ENCODE measurements around the gene ENOSF1.

ENOSF1 gene

DNA sequence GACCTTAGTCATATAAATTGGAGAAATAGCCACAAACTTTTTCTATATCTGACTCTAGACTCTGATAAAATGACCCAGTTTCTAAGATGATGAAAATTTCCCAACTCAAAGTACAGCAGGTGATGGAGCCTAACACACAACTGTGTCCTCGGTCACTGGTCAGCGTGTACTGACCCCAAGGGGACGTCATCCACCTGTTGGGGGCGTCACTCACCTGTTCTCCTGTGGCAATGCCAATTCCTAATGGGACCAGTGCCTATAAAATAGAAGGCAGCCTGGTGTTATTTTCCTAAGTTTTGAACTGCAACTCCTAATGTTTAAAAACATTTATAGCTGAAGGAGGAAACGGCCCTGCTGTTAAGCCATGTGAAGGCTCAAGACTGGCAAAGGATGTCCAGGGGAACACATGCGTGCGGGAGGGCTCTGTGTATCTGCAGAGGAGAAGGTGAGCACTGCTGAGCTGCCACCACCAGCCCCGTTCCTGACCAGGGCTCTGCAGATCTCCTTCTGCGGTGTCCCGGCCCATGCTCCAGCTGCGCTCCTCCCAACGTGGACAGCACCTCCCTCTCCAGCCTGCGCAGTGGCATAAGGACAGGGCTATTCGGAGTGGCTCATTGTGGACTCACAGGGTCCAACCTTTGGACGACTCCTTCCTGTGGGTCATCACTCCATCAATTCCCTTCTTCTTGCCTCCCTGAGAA lies 33.8 kb downstream of the ENOSF1 start:
- H3K4me3 ChIP-seq (ENCODE audit: low read length): no peak overlapping the region
- DNase-seq (ENCODE audit: low read depth, low spot score): no peak

DNA sequence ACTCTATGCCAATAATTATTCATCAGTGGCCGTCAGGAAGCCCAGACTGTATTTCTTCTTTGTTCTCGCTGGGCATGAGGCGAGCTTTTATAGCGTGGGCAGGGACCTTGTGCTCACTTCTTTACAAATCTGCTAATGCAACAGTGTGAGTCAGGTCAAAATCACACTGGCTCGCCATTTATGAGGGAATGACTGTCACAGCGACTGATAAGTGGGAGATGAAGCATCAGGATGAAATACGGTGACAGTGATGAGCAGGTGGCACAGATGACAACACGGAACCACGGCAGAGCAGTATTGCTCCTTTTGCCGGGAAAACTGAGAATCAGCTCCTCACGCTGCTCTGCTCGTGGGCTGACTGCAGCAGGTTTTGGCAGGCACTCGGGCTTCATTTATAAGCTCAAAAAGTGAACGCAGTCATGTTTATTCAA lies 34.5 kb downstream of the ENOSF1 start:
- DNase-seq (ENCODE audit: low read depth, low spot score): no peak
- H3K4me3 ChIP-seq (ENCODE audit: low read length): no peak overlapping the region

DNA sequence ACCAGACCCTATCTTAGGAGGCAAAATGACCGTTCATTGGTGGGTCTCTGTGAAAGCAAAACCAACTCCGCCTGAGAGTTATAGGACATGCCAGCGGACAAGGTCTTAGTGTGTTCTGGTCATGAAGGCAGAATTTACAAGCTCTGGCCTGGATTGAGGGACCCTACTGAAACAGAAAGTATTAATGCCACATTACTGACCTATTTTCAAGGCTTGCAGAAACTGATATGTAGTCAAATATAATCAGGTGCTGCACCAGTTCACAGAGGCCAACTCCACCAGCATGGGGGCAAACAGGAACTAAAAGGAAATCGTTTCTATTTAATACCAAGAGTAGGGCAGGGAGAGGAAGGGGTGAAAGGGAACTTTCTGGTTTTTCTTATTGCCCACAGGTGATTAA lies 35.3 kb downstream of the ENOSF1 start:
- H3K4me3 ChIP-seq (ENCODE audit: low read length): no peak overlapping the region
- no peak for DNase-seq (ENCODE audit: low read depth, low spot score)

DNA sequence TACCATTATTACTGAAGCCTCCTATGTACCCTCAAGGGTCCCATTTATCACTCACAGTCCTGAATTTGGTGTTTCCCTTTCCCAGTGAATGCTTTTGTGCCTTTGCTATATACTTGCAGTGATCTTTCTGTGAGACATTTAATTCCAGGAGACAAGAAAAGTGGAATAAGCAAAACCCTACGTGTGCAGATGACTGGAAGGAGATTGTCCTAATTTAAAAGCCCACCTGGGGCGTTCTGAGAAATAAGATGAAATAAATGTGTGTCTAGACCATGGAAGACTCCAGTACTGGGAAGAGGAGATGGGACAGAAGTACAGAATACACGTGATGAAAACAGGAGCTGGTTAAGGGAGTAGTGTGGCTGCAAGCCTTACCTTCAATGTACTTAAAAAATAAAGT lies 35.7 kb downstream of the ENOSF1 start:
- H3K4me3 ChIP-seq (ENCODE audit: low read length): no peak overlapping the region

DNA sequence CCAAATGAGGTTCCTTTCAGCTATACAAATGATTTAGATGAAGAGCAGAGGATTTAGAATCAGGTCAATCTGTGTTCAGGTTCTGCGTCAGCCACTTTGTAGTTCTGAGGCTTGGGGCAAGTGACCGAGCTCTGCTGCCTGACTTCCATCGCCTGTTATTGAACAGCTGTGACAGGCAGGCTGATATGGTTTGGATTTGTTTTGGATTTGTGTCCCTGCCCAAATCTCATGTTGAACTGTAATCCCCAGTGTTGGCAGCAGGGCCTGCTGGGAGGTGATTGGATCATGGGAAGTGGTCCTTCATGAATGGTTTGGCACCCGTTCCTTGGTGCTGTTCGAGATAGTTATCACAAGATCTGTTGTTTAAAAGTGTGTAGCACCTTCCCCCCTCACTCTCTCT lies 36.4 kb downstream of the ENOSF1 start:
- no peak for DNase-seq (ENCODE audit: low read depth, low spot score)
- H3K4me3 ChIP-seq (ENCODE audit: low read length): no peak overlapping the region

More for the DNA sequence above, 35.7 kb downstream of the ENOSF1 start:
- no peak for DNase-seq (ENCODE audit: low read depth, low spot score)

DNA sequence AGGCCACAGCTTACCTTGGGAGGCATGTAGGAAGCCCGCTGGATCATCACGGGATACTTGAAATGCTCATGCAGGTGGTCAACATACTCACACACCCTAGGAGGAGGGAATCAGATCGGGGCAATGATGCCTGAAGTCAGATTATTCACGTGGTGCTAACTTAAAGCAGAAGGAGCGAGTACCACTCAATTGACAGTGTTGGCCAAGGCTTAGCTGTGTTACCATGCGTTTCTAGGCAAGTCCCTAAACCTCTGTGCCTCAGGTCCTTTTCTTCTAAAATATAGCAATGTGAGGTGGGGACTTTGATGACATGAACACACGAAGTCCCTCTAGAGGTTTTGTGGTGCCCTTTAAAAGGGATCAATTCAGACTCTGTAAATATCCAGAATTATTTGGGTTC lies 37.1 kb downstream of the ENOSF1 start:
- no peak for DNase-seq (ENCODE audit: low read depth, low spot score)
- H3K4me3 ChIP-seq (ENCODE audit: low read length): no peak overlapping the region

DNA sequence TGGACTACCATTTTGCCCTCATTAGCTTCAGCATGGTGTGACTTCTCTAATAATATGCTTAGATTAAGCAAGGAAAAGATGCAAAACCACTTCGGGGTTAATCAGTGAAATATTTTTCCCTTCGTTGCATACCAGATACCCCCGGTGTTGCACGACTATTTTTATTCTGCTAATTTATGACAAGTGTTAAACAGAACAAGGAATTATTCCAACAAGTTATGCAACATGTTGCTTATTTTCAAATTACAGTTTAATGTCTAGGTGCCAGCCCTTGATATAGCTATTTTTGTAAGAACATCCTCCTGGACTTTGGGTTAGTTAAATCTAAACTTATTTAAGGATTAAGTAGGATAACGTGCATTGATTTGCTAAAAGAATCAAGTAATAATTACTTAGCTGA lies 38.7 kb downstream of the ENOSF1 start:
- DNase-seq (ENCODE audit: low read depth, low spot score): no peak
- no peak overlapping the region for H3K4me3 ChIP-seq (ENCODE audit: low read length)

DNA sequence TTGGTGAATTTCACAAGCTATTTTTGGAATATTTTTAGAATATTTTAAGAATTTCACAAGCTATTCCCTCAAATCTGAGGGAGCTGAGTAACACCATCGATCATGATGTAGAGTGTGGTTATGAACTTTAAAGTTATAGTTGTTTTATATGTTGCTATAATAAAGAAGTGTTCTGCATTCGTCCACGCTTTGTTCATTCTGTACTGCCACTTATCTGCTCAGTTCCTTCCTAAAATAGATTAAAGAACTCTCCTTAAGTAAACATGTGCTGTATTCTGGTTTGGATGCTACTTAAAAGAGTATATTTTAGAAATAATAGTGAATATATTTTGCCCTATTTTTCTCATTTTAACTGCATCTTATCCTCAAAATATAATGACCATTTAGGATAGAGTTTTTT lies 39.1 kb downstream of the ENOSF1 start:
- no peak overlapping the region for H3K4me3 ChIP-seq (ENCODE audit: low read length)
- DNase-seq (ENCODE audit: low read depth, low spot score): no peak

DNA sequence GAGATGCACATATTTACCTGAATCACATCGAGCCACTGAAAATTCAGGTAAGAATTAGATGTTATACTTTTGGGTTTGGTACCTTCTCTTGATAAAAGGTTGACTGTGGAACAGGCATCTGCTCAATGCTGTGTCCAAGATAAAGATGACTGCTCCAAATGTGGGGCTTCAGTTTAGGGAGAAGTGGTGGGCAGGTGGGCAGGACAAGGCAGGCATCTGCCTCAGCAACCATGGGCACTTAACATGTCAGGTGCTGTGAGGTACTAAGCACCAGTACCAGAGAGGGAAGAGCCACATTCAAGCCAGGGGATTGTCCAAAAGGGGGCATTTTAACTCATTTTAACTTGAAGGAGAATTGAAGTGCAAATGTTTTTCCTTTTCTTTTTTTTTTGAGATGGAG lies 41.0 kb downstream of the ENOSF1 start:
- DNase-seq (ENCODE audit: low read depth, low spot score): no peak
- H3K4me3 ChIP-seq (ENCODE audit: low read length): no peak overlapping the region

DNA sequence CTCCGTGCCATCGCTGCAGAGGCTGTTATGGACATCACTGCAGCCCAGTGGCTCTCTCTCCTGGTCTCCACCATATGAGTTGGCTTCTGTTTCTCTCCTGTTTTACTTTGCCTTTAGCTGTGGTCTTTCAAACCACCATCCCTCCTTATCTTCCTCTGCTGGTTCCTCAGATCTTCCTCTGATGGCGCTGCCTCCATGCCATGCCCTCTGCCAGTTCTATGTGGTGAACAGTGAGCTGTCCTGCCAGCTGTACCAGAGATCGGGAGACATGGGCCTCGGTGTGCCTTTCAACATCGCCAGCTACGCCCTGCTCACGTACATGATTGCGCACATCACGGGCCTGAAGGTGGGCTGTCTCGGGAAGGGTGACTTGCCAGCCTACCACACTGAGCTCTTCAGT lies 41.9 kb downstream of the ENOSF1 start:
- no peak overlapping the region for H3K4me3 ChIP-seq (ENCODE audit: low read length)
- DNase-seq (ENCODE audit: low read depth, low spot score): no peak

DNA sequence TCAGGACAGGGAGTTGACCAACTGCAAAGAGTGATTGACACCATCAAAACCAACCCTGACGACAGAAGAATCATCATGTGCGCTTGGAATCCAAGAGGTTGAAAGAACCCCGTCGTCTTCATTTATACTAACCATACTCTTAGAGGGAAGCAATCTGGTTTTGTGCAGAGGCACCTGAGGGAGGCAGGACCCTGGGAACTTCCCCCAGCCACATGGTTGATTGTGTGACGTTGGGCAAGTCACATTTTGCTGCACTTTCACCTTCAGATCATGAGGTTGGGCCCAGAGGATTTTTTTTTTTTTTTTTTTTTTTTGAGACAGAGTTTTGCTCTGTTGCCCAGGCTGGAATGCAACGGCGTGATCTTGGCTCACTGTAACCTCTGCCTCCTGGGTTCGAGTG lies 43.4 kb downstream of the ENOSF1 start:
- DNase-seq (ENCODE audit: low read depth, low spot score): no peak
- no peak overlapping the region for H3K4me3 ChIP-seq (ENCODE audit: low read length)

DNA sequence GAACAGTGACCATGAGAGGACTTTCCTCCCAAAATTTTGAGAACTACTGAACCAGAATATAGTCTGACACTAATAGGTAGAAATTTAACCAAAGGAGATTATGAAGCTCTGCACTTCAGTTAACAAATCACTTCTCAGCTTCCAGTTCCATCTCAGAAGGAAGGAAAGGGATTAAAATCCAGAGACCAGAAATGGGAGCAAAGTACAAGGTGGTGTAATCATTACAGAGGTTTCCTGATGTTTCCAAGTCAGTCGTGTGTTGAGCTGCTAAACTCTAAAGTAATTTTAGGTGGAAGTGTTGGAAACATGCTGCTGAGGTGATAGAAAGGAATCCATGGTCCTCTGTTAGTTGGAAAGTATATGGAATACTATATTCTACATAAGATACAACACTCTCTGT lies 44.2 kb downstream of the ENOSF1 start:
- no peak overlapping the region for H3K4me3 ChIP-seq (ENCODE audit: low read length)
- DNase-seq (ENCODE audit: low read depth, low spot score): no peak

DNA sequence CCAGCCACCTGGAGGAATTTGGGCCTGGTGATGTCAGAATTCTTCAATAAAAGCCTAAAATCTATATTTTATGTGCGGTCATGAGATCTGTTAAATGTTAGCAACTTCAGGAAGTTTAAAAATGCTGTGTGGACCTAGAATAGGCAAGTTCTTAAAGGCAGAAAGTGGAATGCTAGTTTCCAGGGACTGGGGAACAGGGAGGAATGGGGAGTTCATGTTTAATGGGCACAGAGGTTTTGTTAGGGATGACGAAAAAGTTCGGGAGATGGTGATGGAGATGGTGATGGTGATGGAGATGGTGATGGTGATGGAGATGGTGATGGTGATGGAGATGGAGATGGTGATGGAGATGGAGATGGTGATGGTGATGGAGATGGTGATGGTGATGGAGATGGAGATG lies 45.8 kb downstream of the ENOSF1 start:
- H3K4me3 ChIP-seq (ENCODE audit: low read length): no peak overlapping the region
- DNase-seq (ENCODE audit: low read depth, low spot score): no peak

DNA sequence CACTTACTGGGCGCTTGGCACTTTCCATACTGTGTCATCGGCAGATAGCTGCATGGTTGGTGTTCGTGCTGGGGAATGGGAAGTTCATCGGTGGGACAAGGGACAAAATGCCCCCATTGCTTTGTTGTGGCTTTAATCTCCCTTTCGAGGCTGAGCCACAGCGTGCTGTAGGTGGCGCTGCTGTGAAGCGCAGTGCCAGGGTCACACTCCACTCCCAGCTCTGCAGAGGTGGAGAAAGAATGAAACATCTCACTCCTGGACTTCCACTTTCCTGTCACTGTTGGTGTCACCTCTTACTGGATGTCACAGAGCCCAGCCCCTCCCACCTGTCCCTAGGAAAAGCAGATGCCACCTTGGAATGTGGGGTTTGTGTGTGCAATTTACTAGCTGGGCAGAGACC lies 46.3 kb downstream of the ENOSF1 start:
- DNase-seq (ENCODE audit: low read depth, low spot score): no peak
- H3K4me3 ChIP-seq (ENCODE audit: low read length): no peak overlapping the region

DNA sequence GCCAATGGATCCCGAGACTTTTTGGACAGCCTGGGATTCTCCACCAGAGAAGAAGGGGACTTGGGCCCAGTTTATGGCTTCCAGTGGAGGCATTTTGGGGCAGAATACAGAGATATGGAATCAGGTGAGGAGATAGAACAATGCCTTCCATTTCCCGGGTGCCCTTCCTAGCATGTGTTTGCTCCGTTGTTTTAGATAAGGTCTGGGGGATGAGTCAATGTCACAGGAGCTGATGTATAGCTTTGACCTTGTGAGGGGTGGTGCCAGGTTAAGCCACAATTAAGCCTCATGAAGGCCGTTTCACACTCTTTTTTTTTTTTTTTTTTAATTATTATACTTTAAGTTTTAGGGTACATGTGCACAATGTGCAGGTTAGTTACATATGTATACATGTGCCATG lies 50.2 kb downstream of the ENOSF1 start:
- H3K4me3 ChIP-seq (ENCODE audit: low read length): no peak overlapping the region
- DNase-seq (ENCODE audit: low read depth, low spot score): no peak

DNA sequence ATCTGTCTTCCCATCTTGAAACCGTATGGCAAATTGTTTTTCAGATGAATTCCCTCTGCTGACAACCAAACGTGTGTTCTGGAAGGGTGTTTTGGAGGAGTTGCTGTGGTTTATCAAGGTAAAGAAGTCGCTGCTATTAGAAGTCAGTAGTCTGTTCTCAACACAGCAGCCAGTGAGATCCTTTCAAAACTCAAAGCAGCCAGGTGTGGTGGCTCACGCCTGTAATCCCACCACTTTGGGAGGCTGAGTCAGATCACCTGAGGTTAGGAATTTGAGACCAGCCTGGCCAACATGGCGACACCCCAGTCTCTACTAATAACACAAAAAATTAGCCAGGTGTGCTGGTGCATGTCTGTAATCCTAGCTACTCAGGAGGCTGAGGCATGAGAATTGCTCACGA lies 52.8 kb downstream of the ENOSF1 start:
- no peak for DNase-seq (ENCODE audit: low read depth, low spot score)
- peak overlapping the region; percentile 98 for H3K4me3 ChIP-seq (ENCODE audit: low read length)

DNA sequence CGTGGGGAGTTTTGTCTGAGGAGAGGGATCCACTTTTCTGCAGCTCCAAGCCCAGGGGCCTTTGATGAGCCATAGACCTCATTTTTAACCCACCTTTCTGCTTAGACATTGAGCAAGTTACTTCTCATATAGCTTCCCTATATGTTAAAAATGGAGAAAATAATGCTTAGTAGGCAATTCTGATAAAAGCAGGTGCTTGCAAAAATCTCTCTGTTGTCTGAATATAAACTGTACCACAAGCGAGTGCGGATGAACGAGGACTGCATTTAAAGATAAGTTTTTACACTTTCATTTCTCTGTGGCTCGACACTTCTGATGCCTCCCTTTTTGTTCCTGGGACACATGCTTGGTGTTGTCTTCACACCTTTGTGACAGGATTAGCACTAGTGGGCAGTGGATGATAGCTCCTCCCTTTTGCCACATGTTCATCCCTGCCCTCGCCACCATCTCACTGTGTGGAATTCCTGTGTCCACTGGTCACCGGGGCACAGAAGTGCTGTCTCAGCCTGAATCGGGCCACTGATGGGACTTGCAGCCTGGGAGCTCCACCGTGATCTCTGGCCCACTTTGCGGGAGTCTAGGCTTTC lies 53.4 kb downstream of the ENOSF1 start:
- peak overlapping the region; percentile 98 for H3K4me3 ChIP-seq (ENCODE audit: low read length)
- no peak for DNase-seq (ENCODE audit: low read depth, low spot score)

DNA sequence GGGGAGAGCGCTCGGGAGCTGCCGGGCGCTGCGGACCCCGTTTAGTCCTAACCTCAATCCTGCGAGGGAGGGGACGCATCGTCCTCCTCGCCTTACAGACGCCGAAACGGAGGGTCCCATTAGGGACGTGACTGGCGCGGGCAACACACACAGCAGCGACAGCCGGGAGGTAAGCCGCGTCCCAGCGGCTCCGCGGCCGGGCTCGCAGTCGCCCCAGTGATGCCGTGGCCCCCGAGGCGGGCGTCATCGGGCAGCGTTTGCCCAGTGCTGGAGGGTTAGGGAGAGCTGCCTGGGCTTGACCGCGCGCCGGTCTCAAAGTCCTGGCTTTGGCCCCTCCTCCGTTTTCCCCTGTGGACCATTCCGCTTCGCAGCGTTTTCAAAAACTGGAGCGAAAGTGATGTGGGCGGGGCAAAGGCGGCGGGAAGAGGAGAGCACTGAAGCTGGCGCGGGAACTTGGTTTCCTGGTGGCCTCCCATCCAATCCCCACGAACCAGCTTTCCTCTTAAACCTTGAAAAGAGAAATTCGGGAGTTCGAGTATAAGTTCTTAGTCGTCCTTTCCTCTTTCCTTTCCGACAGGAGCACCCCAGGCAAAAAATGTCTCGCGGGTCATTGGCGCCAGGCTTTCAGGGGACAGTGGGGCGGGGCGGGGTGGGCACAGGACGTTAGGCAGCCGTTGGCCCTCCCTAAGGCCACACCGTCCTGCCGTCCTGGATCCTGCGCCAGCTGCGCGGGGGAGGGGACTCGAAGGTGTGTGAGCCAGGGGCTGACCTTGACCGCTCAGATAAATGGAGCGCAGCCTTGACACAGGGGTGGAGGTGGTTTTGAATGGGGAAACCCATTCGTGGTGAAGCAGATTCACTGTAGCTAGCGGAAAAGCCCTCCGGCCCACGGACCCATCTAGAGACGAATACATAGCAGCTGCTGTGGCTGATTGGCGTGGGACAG lies 54.2 kb downstream of the ENOSF1 start:
- peak overlapping the region; percentile 98 for H3K4me3 ChIP-seq (ENCODE audit: low read length)
- DNase-seq (ENCODE audit: low read depth, low spot score): peak; percentile 83

DNA sequence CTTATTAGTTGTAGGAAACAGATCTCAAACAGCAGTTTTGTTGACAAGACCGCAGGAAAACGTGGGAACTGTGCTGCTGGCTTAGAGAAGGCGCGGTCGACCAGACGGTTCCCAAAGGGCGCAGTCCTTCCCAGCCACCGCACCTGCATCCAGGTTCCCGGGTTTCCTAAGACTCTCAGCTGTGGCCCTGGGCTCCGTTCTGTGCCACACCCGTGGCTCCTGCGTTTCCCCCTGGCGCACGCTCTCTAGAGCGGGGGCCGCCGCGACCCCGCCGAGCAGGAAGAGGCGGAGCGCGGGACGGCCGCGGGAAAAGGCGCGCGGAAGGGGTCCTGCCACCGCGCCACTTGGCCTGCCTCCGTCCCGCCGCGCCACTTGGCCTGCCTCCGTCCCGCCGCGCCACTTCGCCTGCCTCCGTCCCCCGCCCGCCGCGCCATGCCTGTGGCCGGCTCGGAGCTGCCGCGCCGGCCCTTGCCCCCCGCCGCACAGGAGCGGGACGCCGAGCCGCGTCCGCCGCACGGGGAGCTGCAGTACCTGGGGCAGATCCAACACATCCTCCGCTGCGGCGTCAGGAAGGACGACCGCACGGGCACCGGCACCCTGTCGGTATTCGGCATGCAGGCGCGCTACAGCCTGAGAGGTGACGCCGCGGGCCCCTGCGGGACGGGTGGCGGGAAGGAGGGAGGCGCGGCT lies 55.0 kb downstream of the ENOSF1 start, which contains the start of gene TYMS:
TSS of gene TYMS (plus strand) at position 343 of the 690 bp plus-strand sequence. CDS start at position 433, 90 bp downstream.
- peak within 1 kb of the TSS; percentile 98 for H3K4me3 ChIP-seq (ENCODE audit: low read length)
- DNase-seq (ENCODE audit: low read depth, low spot score): peak; percentile 85

Data from Jurkat, Clone E6-1 (cell line).